ENCODE results near the gene C16orf96.

C16orf96 gene

GRCh38 chr16:4649744-4650442 is 93.8 kb downstream of the C16orf96 start:
- no peak for DNase-seq (ENCODE audit: low read depth)
